HG03060 (cell line): Measurements from ENCODE around the gene TRIM23.
"Not testable (repeated sequence)": the region's sequence is repeated elsewhere in the genome, so short reads cannot be mapped to it uniquely, and the experiment has no call there.

Experiments used
- ATAC-seq: cut with Tn5 transposase; IDR thresholded peaks from one replicate; pipeline ENCODE4 v1.9.1; 2021; ENCODE audit warnings: low read depth, moderate number of reproducible peaks; ENCODE audit not compliant: unreplicated experiment

The TRIM23 gene

GRCh38 chr5:65624025-65624570 is at the start of gene TRIM23:
TSS of gene TRIM23 (minus strand) at chr5:65624333. CDS start at chr5:65624274, 59 bp downstream.
- ATAC-seq: peak; percentile 76

GRCh38 chr5:65672796-65673195 is 48.7 kb upstream of the TRIM23 start:
- no peak for ATAC-seq

GRCh38 chr5:65668696-65669095 is 44.6 kb upstream of the TRIM23 start:
- ATAC-seq: no peak

GRCh38 chr5:65663804-65664521 is 39.8 kb upstream of the TRIM23 start:
- no peak for ATAC-seq

- no peak for ATAC-seq
These were observed 30.6 kb upstream of the TRIM23 start for GRCh38 chr5:65654713-65655112.

GRCh38 chr5:65651144-65651543 is 27.0 kb upstream of the TRIM23 start:
- ATAC-seq: no peak

GRCh38 chr5:65647941-65648340 is 23.8 kb upstream of the TRIM23 start:
- no peak for ATAC-seq

- no peak for ATAC-seq
These were observed 22.8 kb upstream of the TRIM23 start for GRCh38 chr5:65646938-65647337.

- ATAC-seq: no peak
These were observed 16.1 kb upstream of the TRIM23 start for GRCh38 chr5:65640240-65640639.

- no peak for ATAC-seq
These were observed 6.8 kb upstream of the TRIM23 start for GRCh38 chr5:65630981-65631380.

GRCh38 chr5:65625743-65626142 is 1.6 kb upstream of the TRIM23 start:
- no peak for ATAC-seq

GRCh38 chr5:65624571-65625555 is 730 bp upstream of the TRIM23 start, which contains the start of the genes SHLD3 and TRAPPC13:
TSS of gene SHLD3 (plus strand) at chr5:65625027. CDS start at chr5:65629588, 4,561 bp downstream.
TSS of gene TRAPPC13 (plus strand) at chr5:65625027. CDS start at chr5:65625061, 34 bp downstream.
- peak; percentile 55 for ATAC-seq

- no peak for ATAC-seq
These were observed 651 bp downstream of the TRIM23 start for GRCh38 chr5:65623482-65623881.

- not testable (repeated sequence) for ATAC-seq
These were observed 2.2 kb downstream of the TRIM23 start for GRCh38 chr5:65621961-65622360.

- no peak for ATAC-seq
These were observed 4.1 kb downstream of the TRIM23 start for GRCh38 chr5:65620021-65620420.

GRCh38 chr5:65612298-65612907 is 11.7 kb downstream of the TRIM23 start:
- ATAC-seq: no peak

GRCh38 chr5:65611524-65611923 is 12.6 kb downstream of the TRIM23 start:
- no peak for ATAC-seq

- not testable (repeated sequence) for ATAC-seq
These were observed 22.4 kb downstream of the TRIM23 start for GRCh38 chr5:65601761-65602160.

- ATAC-seq: no peak
These were observed 35.4 kb downstream of the TRIM23 start for GRCh38 chr5:65588694-65589093.

- no peak for ATAC-seq
These were observed 47.0 kb downstream of the TRIM23 start for GRCh38 chr5:65577141-65577540.
